Erythroblast (primary cell): ENCODE measurements around the gene CACNA1H.
"Not testable (repeated sequence)": the region's sequence is repeated elsewhere in the genome, so short reads cannot be mapped to it uniquely, and the experiment has no call there.

Source experiments
- DNase-seq, 2 experiments: peaks; one replicate each; lab custom pipeline; 2025; lab: John Stamatoyannopoulos, UW
- GATA1 ChIP-seq: IDR thresholded peaks from 2 replicates; pipeline ENCODE4 v1.6.1; 2011; ENCODE audit warnings: low read depth, mild to moderate bottlenecking, control low read depth, low read length, moderate library complexity
- POLR2A ChIP-seq: IDR thresholded peaks from 2 replicates; pipeline ENCODE4 v1.6.1; 2011; ENCODE audit warnings: mild to moderate bottlenecking, low read length

Gene CACNA1H

DNA sequence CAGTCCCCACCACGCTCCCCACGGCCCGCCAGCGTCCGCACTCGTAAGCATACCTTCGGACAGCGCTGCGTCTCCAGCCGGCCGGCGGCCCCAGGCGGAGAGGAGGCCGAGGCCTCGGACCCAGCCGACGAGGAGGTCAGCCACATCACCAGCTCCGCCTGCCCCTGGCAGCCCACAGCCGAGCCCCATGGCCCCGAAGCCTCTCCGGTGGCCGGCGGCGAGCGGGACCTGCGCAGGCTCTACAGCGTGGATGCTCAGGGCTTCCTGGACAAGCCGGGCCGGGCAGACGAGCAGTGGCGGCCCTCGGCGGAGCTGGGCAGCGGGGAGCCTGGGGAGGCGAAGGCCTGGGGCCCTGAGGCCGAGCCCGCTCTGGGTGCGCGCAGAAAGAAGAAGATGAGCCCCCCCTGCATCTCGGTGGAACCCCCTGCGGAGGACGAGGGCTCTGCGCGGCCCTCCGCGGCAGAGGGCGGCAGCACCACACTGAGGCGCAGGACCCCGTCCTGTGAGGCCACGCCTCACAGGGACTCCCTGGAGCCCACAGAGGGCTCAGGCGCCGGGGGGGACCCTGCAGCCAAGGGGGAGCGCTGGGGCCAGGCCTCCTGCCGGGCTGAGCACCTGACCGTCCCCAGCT lies 67.3 kb downstream of the CACNA1H start:
- no peak for DNase-seq
- TF ChIP-seq POLR2A = peak; percentile 15
- no peak for TF ChIP-seq GATA1

GRCh38 chr16:1220841-1221627 lies 68.1 kb downstream of the CACNA1H start:
- no peak for TF ChIP-seq POLR2A
- no peak for DNase-seq

GRCh38 chr16:1221628-1222552 lies 69.0 kb downstream of the CACNA1H start:
- TF ChIP-seq GATA1 = no peak
- TF ChIP-seq POLR2A = no peak

DNA sequence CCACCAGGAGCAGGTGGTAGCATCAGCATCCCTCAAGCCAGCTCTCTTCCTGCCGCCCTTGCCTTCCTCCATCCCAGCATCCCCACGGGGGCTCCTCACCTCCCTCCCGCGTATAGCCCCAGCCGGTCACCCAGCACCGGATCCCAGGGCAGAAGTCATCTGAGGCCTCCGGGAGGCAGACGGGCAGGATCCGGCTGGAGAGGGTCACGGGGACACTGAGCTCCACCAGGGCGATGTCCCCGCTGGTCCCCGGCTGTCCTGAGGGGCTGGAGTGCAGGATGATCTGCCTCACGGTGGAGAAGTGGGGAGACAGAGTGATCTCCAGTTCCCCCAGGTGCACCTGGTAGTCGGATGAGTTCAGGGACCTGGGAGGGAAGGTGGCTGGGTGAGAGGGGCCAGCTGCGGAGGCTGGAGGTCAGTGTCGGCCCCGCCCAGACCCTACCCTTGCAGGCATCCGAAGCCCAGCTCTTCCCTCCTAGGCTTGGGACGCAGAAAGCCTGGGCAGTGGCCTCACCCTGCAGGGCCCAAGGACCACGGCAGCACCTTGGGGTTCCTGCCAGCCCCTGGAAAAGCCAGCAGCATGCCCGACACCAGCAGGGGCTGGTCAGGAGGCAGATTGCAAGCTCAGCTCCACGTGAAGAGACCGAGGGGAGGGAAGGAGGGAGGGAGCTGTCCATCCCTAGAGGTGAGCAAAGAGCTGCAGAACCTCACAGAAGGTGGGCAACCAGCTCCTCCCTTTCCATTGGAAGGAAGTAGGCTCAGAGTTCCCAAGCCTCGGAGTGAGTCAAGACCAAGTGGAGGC lies 69.8 kb downstream of the CACNA1H start:
- TF ChIP-seq GATA1 (no peak), POLR2A (no peak)

More at GRCh38 chr16:1221628-1222552, 69.0 kb downstream of the CACNA1H start:
- no peak for DNase-seq

DNA sequence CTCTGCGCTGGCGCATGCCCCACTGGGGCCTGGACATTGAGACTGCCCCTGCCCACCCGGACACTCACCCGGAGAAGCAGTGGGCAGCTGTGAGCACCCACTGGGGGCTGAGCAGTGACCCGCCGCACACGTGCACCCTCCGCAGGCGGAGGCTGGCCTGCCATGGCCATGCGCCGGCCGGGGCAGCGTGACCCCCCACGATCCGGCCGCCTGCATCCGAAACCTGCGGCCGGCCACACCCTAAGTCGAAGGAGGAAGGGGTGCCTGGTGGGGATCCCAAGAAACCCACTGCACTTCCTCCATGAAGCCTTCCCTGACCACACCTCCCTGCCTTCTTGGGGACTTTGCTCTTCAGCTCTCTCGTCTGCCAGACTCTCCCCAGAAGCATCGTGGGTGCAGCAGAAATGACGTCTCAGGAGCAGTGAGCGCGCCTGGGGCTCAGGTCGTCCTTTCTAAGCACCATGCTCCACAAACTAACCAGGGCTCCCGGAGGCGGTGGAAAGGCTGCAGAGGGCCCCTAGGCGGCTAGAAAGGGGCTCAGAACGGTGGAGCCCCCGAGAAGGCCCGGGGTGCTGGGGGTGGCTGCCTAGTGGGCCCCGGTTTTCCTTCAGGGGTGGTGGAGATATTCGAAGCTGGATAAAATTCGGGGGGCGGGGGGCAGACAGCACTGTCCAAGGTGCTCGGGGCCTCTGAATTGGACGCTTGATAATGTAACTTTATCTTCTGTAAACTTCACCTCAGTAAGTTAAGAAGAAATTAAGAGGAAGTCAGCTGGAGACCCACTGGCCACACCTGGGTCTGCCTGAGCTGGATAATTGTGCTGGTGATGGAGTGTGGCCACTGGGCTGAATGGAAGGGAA lies 70.7 kb downstream of the CACNA1H start:
- TF ChIP-seq POLR2A = no peak
- no peak for TF ChIP-seq GATA1

More for the DNA sequence above, 69.8 kb downstream of the CACNA1H start:
- no peak for DNase-seq

GRCh38 chr16:1224558-1224957 lies 71.7 kb downstream of the CACNA1H start:
- no peak for TF ChIP-seq POLR2A
- no peak for TF ChIP-seq GATA1
- no peak for DNase-seq

More for the DNA sequence above, 70.7 kb downstream of the CACNA1H start:
- no peak for DNase-seq

DNA sequence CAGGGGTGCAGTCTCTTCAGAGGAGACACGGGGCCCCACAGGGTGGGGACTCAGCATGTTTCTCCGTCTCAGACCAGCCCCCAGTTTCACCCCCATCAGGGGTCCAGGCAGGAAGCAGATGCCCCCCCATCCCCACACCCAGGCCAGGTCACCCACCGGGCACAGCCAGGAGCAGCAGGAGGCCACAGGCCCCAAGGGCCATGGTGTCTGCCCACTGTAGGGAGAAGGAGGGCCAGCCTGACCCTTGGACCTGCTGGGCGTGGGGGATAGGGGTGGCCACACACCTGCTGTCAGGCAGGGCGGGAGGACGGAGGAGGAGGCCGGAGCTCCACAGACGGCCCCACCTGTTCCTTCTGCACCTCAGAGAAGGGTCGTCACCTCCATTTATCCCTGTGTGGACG lies 72.1 kb downstream of the CACNA1H start, which contains the start of gene TPSG1:
TPSG1 (minus strand) TSS at position 218 of the 401 bp plus-strand sequence; CDS start at position 202, 16 bp downstream.
- TF ChIP-seq GATA1 (no peak), POLR2A (no peak)
- no peak for DNase-seq

DNA sequence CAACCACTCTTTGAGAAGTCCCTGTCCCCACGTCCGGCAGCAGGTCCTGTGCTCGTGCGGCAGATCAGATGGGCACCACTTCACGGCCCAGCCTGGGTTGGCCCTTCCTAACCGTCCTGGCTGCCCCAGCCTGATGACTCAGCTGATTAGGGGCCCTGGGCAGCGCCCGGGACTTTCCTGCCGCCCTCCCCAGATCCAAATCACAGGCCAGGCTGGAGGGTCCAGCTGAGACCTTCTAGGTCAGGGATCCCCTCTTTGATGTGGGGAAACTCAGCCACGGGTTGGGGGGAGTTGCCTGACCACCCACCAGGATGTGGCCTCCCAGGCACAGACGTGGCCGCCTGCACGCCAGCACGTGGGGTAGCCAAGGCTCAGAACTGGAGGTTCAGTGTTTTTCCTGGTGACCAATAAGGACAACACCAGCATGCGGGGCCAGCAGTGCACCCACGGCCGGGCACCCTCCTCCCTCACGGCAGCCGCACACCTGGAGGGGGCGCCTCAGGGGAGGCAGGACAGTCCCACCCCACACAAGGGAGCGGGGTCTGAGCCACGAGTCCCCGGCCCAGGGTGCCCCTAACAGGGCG lies 72.9 kb downstream of the CACNA1H start:
- peak; percentile 67 for TF ChIP-seq POLR2A
- DNase-seq = not testable (repeated sequence)

DNA sequence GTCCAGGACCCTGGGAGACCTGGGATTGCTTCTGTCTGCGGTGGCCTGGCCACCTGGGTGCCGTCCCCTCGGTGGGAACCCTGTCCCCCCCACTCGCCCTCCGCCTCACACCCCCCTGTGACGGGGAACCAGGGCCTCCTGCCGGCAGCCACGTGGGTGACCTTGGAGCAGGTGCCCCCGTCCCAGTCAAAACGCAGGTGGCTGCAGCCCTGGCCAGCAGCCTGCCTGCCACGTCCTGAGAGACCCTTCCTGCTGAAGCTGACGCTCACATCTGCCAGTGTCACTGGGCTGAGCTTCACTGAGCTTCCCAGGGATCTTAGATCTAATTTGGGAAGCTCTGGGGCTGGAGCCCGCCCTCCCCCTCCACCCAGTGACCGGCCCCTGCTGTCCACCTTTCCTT lies 73.8 kb downstream of the CACNA1H start:
- DNase-seq = not testable (repeated sequence)

GRCh38 chr16:1228227-1228626 lies 75.3 kb downstream of the CACNA1H start:
- DNase-seq = not testable (repeated sequence)

DNA sequence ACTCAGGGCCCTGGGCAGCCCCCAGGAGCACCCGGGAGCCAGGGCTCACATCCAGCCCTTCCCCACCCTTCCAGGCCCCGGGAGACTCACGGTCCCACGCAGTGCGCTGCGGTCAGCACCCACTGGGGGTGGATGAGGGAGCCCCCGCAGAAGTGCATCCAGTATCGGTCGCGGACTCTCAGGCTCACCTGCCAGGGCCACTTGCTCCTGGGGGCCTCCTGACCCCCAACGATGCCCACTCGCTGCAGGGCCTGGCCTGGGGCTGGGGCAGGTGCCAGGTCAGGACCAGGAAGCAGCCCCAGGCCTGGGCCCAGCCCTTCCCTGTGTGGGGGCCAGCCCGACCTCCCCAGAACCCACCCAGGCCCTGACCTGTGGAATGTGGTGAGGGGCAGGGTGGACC lies 76.6 kb downstream of the CACNA1H start:
- DNase-seq = not testable (repeated sequence)

DNA sequence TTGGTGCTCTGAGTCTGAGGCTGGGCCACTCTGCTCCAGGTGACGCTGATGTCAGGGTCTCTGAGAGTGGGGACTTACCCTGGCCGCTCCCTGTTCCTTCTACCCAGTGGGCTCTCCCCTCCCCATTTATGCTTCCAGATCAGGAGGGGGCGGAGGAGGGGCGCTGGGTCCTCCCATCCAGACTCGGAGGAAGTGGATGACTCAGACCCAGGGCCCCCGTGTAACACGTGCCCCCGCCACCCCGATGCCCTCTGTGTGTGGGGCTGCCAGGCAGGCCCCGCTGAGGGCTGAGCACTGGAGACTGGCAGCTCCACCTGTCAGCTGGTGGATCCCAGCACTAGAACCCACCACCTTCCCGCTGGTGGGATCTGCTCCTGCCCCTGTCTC lies 77.2 kb downstream of the CACNA1H start, which contains the start of gene TPSB2:
TPSB2 (minus strand) TSS at position 101 of the 387 bp plus-strand sequence. CDS start 233 bp downstream, outside the sequence.
- not testable (repeated sequence) for DNase-seq

DNA sequence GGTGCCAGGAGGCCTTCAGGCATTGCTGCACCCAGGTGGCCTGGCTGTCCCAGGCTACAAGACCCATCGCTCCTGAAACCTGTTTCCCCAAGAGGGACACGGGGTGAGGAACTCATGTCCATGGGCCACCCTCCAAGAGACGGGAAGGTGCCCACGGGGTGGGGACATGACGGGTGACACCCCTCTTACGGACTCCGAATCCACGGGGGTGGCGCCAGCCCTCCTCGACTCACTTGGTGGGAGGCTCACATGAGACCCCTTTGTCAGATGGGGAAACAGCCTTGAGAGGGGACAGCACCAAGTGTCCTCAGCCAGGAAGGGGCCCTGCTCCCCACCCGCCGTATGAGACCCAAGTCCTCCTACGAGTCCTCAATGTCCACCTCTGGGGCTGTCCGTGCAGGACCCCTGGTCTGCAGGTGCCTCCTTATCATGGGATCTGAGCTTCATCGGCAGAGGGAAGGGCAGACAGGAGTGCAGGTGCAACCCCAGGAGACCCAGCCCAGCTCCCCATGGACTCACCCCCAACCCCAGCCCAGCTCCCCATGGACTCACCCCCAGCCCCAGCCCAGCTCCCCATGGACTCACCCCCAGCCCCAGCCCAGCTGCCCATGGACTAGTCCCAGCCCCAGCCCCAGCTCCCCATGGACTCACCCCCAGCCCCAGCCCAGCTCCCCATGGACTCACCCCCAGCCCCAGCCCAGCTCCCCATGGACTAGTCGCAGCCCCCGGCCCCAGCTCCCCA lies 77.7 kb downstream of the CACNA1H start:
- not testable (repeated sequence) for DNase-seq

- DNase-seq = not testable (repeated sequence)
Observed at GRCh38 chr16:1231301-1231700, 78.4 kb downstream of the CACNA1H start.

- not testable (repeated sequence) for DNase-seq
Observed at GRCh38 chr16:1232049-1232748, 79.3 kb downstream of the CACNA1H start.

DNA sequence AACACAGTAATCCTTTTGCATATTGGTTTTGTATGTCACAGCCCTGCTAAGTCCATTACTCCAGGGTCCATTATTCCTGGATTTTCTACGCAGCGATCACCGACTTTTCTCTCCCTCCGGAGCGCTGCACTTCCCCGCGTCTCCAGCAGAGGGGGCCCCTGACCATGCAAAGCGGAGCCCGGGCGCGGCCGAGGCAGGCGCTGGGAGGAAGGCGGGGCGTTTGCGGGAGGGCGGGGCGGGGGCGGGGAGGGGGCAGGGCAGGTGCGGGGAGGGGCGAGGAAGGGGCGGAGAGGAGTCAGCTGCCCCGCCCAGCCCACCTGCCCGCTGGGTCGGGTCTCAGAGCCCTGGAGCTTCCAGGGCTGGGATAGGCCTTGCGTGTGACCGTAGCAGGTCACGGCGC lies 83.8 kb downstream of the CACNA1H start:
- DNase-seq = not testable (repeated sequence)
